ENCODE data around the gene HAVCR2. TPM values are rescaled to one million over a fixed set of nuclear protein-coding genes. Genes with fewer than 3 reads are reported as not detected.

Gene HAVCR2
- total and polyA plus RNA-seq, 4 donors, result 1.4 to 9.4 (median 4.4) TPM

DNA sequence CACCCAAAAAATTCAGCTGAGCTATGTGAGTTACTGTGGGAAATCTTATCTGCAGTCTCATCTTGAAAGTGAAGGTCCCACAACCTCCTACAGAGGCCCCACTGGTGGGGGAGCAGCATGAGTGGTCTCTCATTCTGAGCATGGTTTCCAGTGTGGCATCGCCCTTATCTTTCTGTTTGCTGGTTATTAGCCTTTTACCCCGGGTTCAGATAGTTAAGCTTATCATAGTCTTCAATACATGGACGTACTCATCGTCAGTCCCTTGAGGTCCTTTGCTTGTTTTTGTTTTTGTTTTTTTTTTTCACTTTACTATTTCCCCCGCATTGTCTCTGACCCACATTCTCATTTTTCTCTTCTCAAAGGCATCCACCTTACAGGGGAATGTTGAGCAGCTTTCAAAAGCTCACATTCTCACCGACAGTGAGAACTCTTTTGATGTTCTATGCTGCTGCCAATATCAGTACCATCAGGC is 7.7 kb upstream of the HAVCR2 start:
- Histone ChIP-seq H3K4me1 (ENCODE audit: control insufficient read depth in 4 of 4, insufficient read depth in 4 of 4, low read length in 3 of 4) (no peaks in the 10 kb centered on the region), H3K9ac (ENCODE audit: low read depth in 1 of 2, low read length in 2 of 2) (no peak overlapping the region), H3K27ac (ENCODE audit: low read depth in 1 of 2, low read length in 2 of 2) (no peak overlapping the region), H3K4me3 (ENCODE audit: low read depth in 1 of 3, low read length in 3 of 3) (no peak overlapping the region), H3K36me3 (ENCODE audit: control insufficient read depth in 4 of 4, insufficient read depth in 3 of 4, low read depth in 1 of 4, low read length in 3 of 4) (no peaks in the 10 kb centered on the region), H3K27me3 (ENCODE audit: control insufficient read depth in 4 of 4, insufficient read depth in 4 of 4, low read length in 3 of 4) (peaks cover 0 to 2% (median 0%) of the 10 kb centered on the region in 4 donors), H3K9me3 (ENCODE audit: control insufficient read depth in 4 of 4, low read length in 3 of 4) (peaks cover 0 to 3% (median 0%) of the 10 kb centered on the region in 4 donors)
- TF ChIP-seq EGR1 (IDR thresholded peaks at IDR 0.05; ENCODE audit: low read depth in 2 of 2), result no peak
- no peak for DNase-seq (ENCODE audit: low spot score)
- 73% methylated on average over 6 of the region's 6 CpGs for WGBS

- Histone ChIP-seq H3K36me3 (ENCODE audit: control insufficient read depth in 4 of 4, insufficient read depth in 3 of 4, low read depth in 1 of 4, low read length in 3 of 4) (no peaks in the 10 kb centered on the region), H3K27me3 (ENCODE audit: control insufficient read depth in 4 of 4, insufficient read depth in 4 of 4, low read length in 3 of 4) (peaks cover 0 to 2% (median 0%) of the 10 kb centered on the region in 4 donors), H3K27ac (ENCODE audit: low read depth in 1 of 2, low read length in 2 of 2) (no peak overlapping the region), H3K4me3 (ENCODE audit: low read depth in 1 of 3, low read length in 3 of 3) (no peak overlapping the region), H3K4me1 (ENCODE audit: control insufficient read depth in 4 of 4, insufficient read depth in 4 of 4, low read length in 3 of 4) (no peaks in the 10 kb centered on the region), H3K9ac (ENCODE audit: low read depth in 1 of 2, low read length in 2 of 2) (no peak overlapping the region), H3K9me3 (ENCODE audit: control insufficient read depth in 4 of 4, low read length in 3 of 4) (no peaks in the 10 kb centered on the region)
- no peak for DNase-seq (ENCODE audit: low spot score)
- WGBS, result 75% methylated on average over 1 of the region's 1 CpG
- no peak for TF ChIP-seq TAF1 (conservative IDR thresholded peaks at IDR 0.05)
- TF ChIP-seq, protein P1, sequence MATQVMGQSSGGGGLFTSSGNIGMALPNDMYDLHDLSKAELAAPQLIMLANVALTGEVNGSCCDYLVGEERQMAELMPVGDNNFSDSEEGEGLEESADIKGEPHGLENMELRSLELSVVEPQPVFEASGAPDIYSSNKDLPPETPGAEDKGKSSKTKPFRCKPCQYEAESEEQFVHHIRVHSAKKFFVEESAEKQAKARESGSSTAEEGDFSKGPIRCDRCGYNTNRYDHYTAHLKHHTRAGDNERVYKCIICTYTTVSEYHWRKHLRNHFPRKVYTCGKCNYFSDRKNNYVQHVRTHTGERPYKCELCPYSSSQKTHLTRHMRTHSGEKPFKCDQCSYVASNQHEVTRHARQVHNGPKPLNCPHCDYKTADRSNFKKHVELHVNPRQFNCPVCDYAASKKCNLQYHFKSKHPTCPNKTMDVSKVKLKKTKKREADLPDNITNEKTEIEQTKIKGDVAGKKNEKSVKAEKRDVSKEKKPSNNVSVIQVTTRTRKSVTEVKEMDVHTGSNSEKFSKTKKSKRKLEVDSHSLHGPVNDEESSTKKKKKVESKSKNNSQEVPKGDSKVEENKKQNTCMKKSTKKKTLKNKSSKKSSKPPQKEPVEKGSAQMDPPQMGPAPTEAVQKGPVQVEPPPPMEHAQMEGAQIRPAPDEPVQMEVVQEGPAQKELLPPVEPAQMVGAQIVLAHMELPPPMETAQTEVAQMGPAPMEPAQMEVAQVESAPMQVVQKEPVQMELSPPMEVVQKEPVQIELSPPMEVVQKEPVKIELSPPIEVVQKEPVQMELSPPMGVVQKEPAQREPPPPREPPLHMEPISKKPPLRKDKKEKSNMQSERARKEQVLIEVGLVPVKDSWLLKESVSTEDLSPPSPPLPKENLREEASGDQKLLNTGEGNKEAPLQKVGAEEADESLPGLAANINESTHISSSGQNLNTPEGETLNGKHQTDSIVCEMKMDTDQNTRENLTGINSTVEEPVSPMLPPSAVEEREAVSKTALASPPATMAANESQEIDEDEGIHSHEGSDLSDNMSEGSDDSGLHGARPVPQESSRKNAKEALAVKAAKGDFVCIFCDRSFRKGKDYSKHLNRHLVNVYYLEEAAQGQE (IDR thresholded peaks at IDR 0.05), result no peak
- TF ChIP-seq YY1 (IDR thresholded peaks at IDR 0.05), result no peak
- TF ChIP-seq FOXA1 (IDR thresholded peaks at IDR 0.05), result no peak
- TF ChIP-seq, protein P2, sequence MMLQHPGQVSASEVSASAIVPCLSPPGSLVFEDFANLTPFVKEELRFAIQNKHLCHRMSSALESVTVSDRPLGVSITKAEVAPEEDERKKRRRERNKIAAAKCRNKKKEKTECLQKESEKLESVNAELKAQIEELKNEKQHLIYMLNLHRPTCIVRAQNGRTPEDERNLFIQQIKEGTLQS (IDR thresholded peaks at IDR 0.05), result no peak
- no peak for TF ChIP-seq NR2F2 (IDR thresholded peaks at IDR 0.05)
These were observed 6.7 kb upstream of the HAVCR2 start for GRCh38 chr5:157115502-157115901.

GRCh38 chr5:157115012-157115411 is 6.2 kb upstream of the HAVCR2 start:
- Histone ChIP-seq H3K27ac (ENCODE audit: low read depth in 1 of 2, low read length in 2 of 2) (no peak overlapping the region), H3K27me3 (ENCODE audit: control insufficient read depth in 4 of 4, insufficient read depth in 4 of 4, low read length in 3 of 4) (no peaks in the 10 kb centered on the region), H3K4me1 (ENCODE audit: control insufficient read depth in 4 of 4, insufficient read depth in 4 of 4, low read length in 3 of 4) (no peaks in the 10 kb centered on the region), H3K9me3 (ENCODE audit: control insufficient read depth in 4 of 4, low read length in 3 of 4) (no peaks in the 10 kb centered on the region), H3K36me3 (ENCODE audit: control insufficient read depth in 4 of 4, insufficient read depth in 3 of 4, low read depth in 1 of 4, low read length in 3 of 4) (no peaks in the 10 kb centered on the region), H3K9ac (ENCODE audit: low read depth in 1 of 2, low read length in 2 of 2) (no peak overlapping the region), H3K4me3 (ENCODE audit: low read depth in 1 of 3, low read length in 3 of 3) (no peak overlapping the region)
- TF ChIP-seq HNF4A (conservative IDR thresholded peaks at IDR 0.05) (no peak), NR2F2 (IDR thresholded peaks at IDR 0.05) (no peak), RAD21 (IDR thresholded peaks at IDR 0.05) (no peak), TAF1 (conservative IDR thresholded peaks at IDR 0.05) (no peak), CTCF (IDR thresholded peaks at IDR 0.05; ENCODE audit: low read depth, low read length, missing input control) (no peak), FOXA1 (IDR thresholded peaks at IDR 0.05) (no peak), RXRA (IDR thresholded peaks at IDR 0.05) (no peak), JUND (IDR thresholded peaks at IDR 0.05) (no peak), SP1 (IDR thresholded peaks at IDR 0.05) (no peak), HNF4G (IDR thresholded peaks at IDR 0.05) (no peak), EGR1 (IDR thresholded peaks at IDR 0.05; ENCODE audit: low read depth in 2 of 2) (no peak), GABPA (IDR thresholded peaks at IDR 0.05 in 1 of 2, conservative IDR thresholded peaks at IDR 0.05 in 1 of 2) (no peak), YY1 (IDR thresholded peaks at IDR 0.05) (no peak)
- TF ChIP-seq, protein P1 (IDR thresholded peaks at IDR 0.05), result no peak
- TF ChIP-seq, protein P3, sequence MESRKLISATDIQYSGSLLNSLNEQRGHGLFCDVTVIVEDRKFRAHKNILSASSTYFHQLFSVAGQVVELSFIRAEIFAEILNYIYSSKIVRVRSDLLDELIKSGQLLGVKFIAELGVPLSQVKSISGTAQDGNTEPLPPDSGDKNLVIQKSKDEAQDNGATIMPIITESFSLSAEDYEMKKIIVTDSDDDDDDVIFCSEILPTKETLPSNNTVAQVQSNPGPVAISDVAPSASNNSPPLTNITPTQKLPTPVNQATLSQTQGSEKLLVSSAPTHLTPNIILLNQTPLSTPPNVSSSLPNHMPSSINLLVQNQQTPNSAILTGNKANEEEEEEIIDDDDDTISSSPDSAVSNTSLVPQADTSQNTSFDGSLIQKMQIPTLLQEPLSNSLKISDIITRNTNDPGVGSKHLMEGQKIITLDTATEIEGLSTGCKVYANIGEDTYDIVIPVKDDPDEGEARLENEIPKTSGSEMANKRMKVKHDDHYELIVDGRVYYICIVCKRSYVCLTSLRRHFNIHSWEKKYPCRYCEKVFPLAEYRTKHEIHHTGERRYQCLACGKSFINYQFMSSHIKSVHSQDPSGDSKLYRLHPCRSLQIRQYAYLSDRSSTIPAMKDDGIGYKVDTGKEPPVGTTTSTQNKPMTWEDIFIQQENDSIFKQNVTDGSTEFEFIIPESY (IDR thresholded peaks at IDR 0.05), result no peak
- TF ChIP-seq, protein P2 (IDR thresholded peaks at IDR 0.05), result no peak
- no peak for DNase-seq (ENCODE audit: low spot score)
